Gastroesophageal sphincter (tissue), 3 donors: ENCODE data around the gene WTIP.

Experiments used
- POLR2AphosphoS5 ChIP-seq: sonication (generic); formaldehyde crosslinking; IDR thresholded peaks from one replicate; pipeline ENCODE4 v1.6.1; 2017; ENCODE audit warnings: antibody characterized with exemption
- TF ChIP-seq, protein P1 (sequence below), 4 experiments: fragments of 200-600 bp in 2 of 4; fragments of 450-650 bp in 2 of 4; sonication (generic) in 1 of 4; IDR thresholded peaks; one replicate each; pipeline ENCODE4 v1.5.1; 2017 to 2019; ENCODE audit warnings: antibody characterized with exemption in 4 of 4, mild to moderate bottlenecking in 2 of 4, moderate library complexity in 2 of 4

DNA sequence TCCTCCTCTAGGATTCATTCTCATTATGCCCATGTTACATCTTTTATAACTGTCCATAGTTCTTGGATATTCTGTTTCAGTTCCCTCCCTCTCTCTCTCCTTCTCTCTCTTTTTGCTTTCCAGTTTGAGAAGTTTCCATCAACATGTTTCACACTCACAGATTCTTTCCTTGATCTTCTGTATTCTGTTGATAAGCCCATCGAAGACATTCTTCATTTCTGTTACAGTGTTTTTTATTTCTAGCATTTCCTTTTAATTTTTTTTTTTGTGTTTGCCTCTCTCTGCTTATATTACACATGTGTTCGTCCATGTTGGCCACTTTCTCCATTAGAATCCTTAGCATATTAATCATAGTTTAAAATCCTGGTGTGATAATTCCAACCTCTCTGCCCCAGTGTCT, 68.3 kb downstream of the WTIP start:
- TF ChIP-seq POLR2AphosphoS5 = no peak
- TF ChIP-seq, protein P1, sequence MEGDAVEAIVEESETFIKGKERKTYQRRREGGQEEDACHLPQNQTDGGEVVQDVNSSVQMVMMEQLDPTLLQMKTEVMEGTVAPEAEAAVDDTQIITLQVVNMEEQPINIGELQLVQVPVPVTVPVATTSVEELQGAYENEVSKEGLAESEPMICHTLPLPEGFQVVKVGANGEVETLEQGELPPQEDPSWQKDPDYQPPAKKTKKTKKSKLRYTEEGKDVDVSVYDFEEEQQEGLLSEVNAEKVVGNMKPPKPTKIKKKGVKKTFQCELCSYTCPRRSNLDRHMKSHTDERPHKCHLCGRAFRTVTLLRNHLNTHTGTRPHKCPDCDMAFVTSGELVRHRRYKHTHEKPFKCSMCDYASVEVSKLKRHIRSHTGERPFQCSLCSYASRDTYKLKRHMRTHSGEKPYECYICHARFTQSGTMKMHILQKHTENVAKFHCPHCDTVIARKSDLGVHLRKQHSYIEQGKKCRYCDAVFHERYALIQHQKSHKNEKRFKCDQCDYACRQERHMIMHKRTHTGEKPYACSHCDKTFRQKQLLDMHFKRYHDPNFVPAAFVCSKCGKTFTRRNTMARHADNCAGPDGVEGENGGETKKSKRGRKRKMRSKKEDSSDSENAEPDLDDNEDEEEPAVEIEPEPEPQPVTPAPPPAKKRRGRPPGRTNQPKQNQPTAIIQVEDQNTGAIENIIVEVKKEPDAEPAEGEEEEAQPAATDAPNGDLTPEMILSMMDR (IDR thresholded peaks at IDR 0.05) = no peak
